Measurements from ENCODE around the gene MED4. TPM values are rescaled to one million over a fixed set of nuclear protein-coding genes. Genes with fewer than 3 reads are reported as not detected.

The MED4 gene
- total RNA-seq, 3 donors from 2014 or later: 42.0 to 47.6 (median 43.6) TPM

DNA sequence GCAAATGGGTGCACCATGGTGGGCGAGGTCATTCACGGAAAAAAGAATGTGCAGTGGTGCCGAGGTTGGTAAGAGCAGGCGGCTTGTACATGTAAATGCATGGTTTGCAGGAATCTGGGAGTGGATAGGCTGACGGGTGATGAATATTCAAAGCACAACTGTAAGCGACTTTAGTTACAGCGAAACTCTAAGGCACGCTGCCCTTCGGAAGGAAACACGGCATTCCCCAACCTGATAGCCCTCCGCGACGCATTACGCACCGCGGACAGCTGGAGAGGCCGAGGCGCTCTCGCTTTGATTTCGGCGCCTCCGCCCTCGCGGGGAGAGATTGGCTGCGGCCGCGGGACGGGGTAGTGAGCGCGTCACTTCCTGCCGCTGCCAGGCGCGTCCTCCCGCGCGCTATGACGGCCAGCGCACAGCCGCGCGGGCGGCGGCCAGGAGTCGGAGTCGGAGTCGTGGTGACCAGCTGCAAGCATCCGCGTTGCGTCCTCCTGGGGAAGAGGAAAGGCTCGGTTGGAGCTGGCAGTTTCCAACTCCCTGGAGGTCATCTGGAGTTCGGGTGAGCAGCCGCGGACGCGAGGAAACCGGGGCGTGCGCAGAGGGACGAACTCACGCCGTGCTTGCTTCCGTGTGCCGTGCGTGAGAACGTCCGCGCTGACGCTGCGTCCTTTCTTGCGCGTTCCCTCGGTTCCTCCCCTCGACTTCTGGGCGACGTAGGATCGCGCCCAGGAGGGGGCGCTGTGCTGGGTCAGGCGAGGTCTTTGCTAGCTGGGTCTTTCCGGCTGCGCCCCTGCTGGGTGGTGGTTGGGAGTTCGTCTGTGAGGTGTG, 57.3 kb downstream of the MED4 start, which contains the start of gene NUDT15:
NUDT15 (plus strand) TSS at position 381 of the 828 bp plus-strand sequence; CDS start at position 402, 21 bp downstream.
- Histone ChIP-seq H3K4me3 (peak within 1 kb of the TSS; percentile 31), H3K36me3 (ENCODE audit: low read depth) (no peaks in the 10 kb centered on the region), H3K4me1 (ENCODE audit: low read depth) (peaks cover 12% of the 10 kb centered on the region), H3K9me3 (peaks cover 5% of the 10 kb centered on the region)
- intact Hi-C loops (cut with DNase I, micrococcal nuclease): no loop called here
- peak; percentile 97 for ATAC-seq
- DNase-seq: peak; percentile 96
- TF ChIP-seq, protein P1, sequence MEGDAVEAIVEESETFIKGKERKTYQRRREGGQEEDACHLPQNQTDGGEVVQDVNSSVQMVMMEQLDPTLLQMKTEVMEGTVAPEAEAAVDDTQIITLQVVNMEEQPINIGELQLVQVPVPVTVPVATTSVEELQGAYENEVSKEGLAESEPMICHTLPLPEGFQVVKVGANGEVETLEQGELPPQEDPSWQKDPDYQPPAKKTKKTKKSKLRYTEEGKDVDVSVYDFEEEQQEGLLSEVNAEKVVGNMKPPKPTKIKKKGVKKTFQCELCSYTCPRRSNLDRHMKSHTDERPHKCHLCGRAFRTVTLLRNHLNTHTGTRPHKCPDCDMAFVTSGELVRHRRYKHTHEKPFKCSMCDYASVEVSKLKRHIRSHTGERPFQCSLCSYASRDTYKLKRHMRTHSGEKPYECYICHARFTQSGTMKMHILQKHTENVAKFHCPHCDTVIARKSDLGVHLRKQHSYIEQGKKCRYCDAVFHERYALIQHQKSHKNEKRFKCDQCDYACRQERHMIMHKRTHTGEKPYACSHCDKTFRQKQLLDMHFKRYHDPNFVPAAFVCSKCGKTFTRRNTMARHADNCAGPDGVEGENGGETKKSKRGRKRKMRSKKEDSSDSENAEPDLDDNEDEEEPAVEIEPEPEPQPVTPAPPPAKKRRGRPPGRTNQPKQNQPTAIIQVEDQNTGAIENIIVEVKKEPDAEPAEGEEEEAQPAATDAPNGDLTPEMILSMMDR (IDR thresholded peaks at IDR 0.05): peak; percentile 98

- H3K4me1 ChIP-seq (ENCODE audit: low read depth): no peaks in the 10 kb centered on the region
- DNase-seq: no peak
- H3K4me3 ChIP-seq: no peak overlapping the region
- H3K9me3 ChIP-seq: peaks cover 14% of the 10 kb centered on the region
- TF ChIP-seq, protein P1 (IDR thresholded peaks at IDR 0.05): no peak
- H3K36me3 ChIP-seq (ENCODE audit: low read depth): no peaks in the 10 kb centered on the region
- intact Hi-C loops (cut with DNase I, micrococcal nuclease): no loop called here
- no peak for ATAC-seq
These were observed 65.0 kb downstream of the MED4 start for GRCh38 chr13:48029859-48030258.

GRCh38 chr13:48028066-48028465, 66.8 kb downstream of the MED4 start:
- TF ChIP-seq, protein P1 (IDR thresholded peaks at IDR 0.05): no peak
- DNase-seq (no peak), ATAC-seq (no peak)
- H3K4me3 ChIP-seq: no peak overlapping the region
- intact Hi-C loops (cut with DNase I, micrococcal nuclease): no loop called here
- peaks cover 9% of the 10 kb centered on the region for H3K9me3 ChIP-seq
- no peaks in the 10 kb centered on the region for H3K36me3 ChIP-seq (ENCODE audit: low read depth)
- H3K4me1 ChIP-seq (ENCODE audit: low read depth): no peaks in the 10 kb centered on the region

Other genes starting within 250 kb of the MED4 start
- 10 to 100 TPM; 42.3 to 66.8 (median 62.1) TPM for gene SUCLA2, start 93.8 kb downstream of the MED4 start, total RNA-seq
- gene NUDT15, start 57.4 kb downstream of the MED4 start, total RNA-seq: 10 to 100 TPM; 17.9 to 25.4 (median 21.6) TPM
- gene ITM2B, start 138.1 kb upstream of the MED4 start, total RNA-seq: 100 to 1,000 TPM; 418 to 517 (median 511) TPM
- 10 to 100 TPM; 23.4 to 30.0 (median 29.3) TPM for gene RB1, start 208.6 kb upstream of the MED4 start, total RNA-seq

All from mucosa of descending colon (tissue), 3 donors.